MM.1S (cell line): ENCODE data around the gene SOST.

Source experiments
- EZH2 ChIP-seq: fragments of 300-600 bp; sonication (generic); optimal IDR thresholded peaks from 2 replicates; pipeline ENCODE3; 2017; ENCODE audit warnings: low read depth, mild to moderate bottlenecking, antibody characterized with exemption, low read length, mixed read lengths
- EZH2phosphoT487 ChIP-seq: fragments of 300-600 bp; sonication (generic); IDR thresholded peaks from 2 replicates; pipeline ENCODE4 v1.6.1; 2018; ENCODE audit warnings: antibody characterized with exemption, low read length
- TF ChIP-seq, protein P1 (sequence below): fragments of 300-600 bp; sonication (generic); IDR thresholded peaks from 2 replicates; pipeline ENCODE4 v1.5.1; 2016; ENCODE audit warnings: antibody characterized with exemption, low read length, mixed read lengths

DNA sequence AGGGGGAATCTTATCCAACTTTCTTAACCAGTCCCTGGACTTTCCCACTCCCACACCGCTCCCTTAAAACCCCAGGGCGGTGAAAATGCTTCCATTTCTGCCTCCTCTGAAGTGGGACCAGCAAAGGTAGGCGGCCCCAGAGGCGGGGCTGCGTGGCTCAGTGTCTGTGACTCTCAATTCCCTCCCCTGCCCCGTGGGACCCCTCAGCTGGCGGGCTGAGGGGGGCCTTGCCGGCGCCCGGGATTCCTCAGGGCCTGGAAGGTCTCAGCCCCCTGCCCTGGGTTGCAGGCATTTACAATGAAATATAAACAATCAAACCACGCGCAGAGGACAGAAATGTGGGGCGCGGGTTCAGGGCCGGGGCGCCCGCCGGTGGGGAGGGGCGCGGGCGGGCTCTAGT, 3.6 kb downstream of the SOST start:
- TF ChIP-seq, protein P1, sequence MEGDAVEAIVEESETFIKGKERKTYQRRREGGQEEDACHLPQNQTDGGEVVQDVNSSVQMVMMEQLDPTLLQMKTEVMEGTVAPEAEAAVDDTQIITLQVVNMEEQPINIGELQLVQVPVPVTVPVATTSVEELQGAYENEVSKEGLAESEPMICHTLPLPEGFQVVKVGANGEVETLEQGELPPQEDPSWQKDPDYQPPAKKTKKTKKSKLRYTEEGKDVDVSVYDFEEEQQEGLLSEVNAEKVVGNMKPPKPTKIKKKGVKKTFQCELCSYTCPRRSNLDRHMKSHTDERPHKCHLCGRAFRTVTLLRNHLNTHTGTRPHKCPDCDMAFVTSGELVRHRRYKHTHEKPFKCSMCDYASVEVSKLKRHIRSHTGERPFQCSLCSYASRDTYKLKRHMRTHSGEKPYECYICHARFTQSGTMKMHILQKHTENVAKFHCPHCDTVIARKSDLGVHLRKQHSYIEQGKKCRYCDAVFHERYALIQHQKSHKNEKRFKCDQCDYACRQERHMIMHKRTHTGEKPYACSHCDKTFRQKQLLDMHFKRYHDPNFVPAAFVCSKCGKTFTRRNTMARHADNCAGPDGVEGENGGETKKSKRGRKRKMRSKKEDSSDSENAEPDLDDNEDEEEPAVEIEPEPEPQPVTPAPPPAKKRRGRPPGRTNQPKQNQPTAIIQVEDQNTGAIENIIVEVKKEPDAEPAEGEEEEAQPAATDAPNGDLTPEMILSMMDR, result no peak
- no peak for TF ChIP-seq EZH2
- no peak for TF ChIP-seq EZH2phosphoT487
